HG03196 (cell line): Measurements from ENCODE around the gene ACTL8.

ENCODE experiments used
- ATAC-seq: cut with Tn5 transposase; IDR thresholded peaks from one replicate; pipeline ENCODE4 v1.9.1; 2021; ENCODE audit not compliant: unreplicated experiment

Gene ACTL8

GRCh38 chr1:17755120-17755519, at the start of gene ACTL8:
Gene ACTL8 (plus strand): TSS chr1:17755333. CDS start chr1:17823009, 67,676 bp downstream.
- ATAC-seq = no peak

GRCh38 chr1:17706445-17706844, 48.7 kb upstream of the ACTL8 start:
- no peak for ATAC-seq

GRCh38 chr1:17709981-17710380, 45.2 kb upstream of the ACTL8 start:
- ATAC-seq = no peak

- no peak for ATAC-seq
Observed at GRCh38 chr1:17710889-17711576, 44.1 kb upstream of the ACTL8 start.

GRCh38 chr1:17711577-17711910, 43.6 kb upstream of the ACTL8 start:
- ATAC-seq = no peak

- no peak for ATAC-seq
Observed at GRCh38 chr1:17711941-17712340, 43.2 kb upstream of the ACTL8 start.

- ATAC-seq = no peak
Observed at GRCh38 chr1:17713993-17714392, 41.1 kb upstream of the ACTL8 start.

GRCh38 chr1:17717594-17718535, 37.3 kb upstream of the ACTL8 start:
- no peak for ATAC-seq

GRCh38 chr1:17719874-17720273, 35.3 kb upstream of the ACTL8 start:
- ATAC-seq = no peak

- no peak for ATAC-seq
Observed at GRCh38 chr1:17721444-17721843, 33.7 kb upstream of the ACTL8 start.

GRCh38 chr1:17723684-17724083, 31.4 kb upstream of the ACTL8 start:
- ATAC-seq = no peak

- no peak for ATAC-seq
Observed at GRCh38 chr1:17724150-17724549, 31.0 kb upstream of the ACTL8 start.

GRCh38 chr1:17725084-17725719, 29.9 kb upstream of the ACTL8 start:
- ATAC-seq = no peak

- no peak for ATAC-seq
Observed at GRCh38 chr1:17725811-17726582, 29.1 kb upstream of the ACTL8 start.

- no peak for ATAC-seq
Observed at GRCh38 chr1:17728123-17728712, 26.9 kb upstream of the ACTL8 start.

GRCh38 chr1:17729248-17729647, 25.9 kb upstream of the ACTL8 start:
- no peak for ATAC-seq

GRCh38 chr1:17729909-17730308, 25.2 kb upstream of the ACTL8 start:
- ATAC-seq = no peak

GRCh38 chr1:17731460-17731859, 23.7 kb upstream of the ACTL8 start:
- ATAC-seq = no peak

GRCh38 chr1:17732475-17732874, 22.7 kb upstream of the ACTL8 start:
- no peak for ATAC-seq

- no peak for ATAC-seq
Observed at GRCh38 chr1:17733661-17734060, 21.5 kb upstream of the ACTL8 start.

- ATAC-seq = no peak
Observed at GRCh38 chr1:17734609-17735008, 20.5 kb upstream of the ACTL8 start.
